SK-N-SH treated with all-trans-retinoic acid at 6 μM for 48 hours (cell line): ENCODE data around the gene SMAD6.

Experiments used
- ARNTL ChIP-seq: fragments of 450-650 bp; formaldehyde crosslinking; IDR thresholded peaks from 2 replicates; pipeline ENCODE4 v1.5.0; 2020; ENCODE audit warnings: low read depth, mild to moderate bottlenecking, moderate library complexity, borderline replicate concordance
- CSDC2 ChIP-seq: fragments of 250-450 bp; sonication (Bioruptor Pico); IDR thresholded peaks from 2 replicates; pipeline ENCODE4 v1.5.0; 2020; ENCODE audit warnings: mild to moderate bottlenecking, moderate library complexity
- PPARA ChIP-seq: fragments of 250-450 bp; sonication (Bioruptor Pico); IDR thresholded peaks from 2 replicates; pipeline ENCODE4 v1.5.0; 2020; ENCODE audit warnings: mild to moderate bottlenecking, borderline replicate concordance
- SNAI2 ChIP-seq: fragments of 250-450 bp; sonication (Bioruptor Pico); IDR thresholded peaks from 2 replicates; pipeline ENCODE4 v1.5.0; 2020; ENCODE audit warnings: mild to moderate bottlenecking, moderate library complexity
- TCF4 ChIP-seq: fragments of 250-450 bp; sonication (Bioruptor Pico); IDR thresholded peaks from 2 replicates; pipeline ENCODE4 v1.8.0; 2021; ENCODE audit warnings: mild to moderate bottlenecking, moderate library complexity, borderline replicate concordance
- ZNF70 ChIP-seq: fragments of 450-650 bp; formaldehyde crosslinking; IDR thresholded peaks from 2 replicates; pipeline ENCODE4 v1.5.0; 2020; ENCODE audit warnings: mild to moderate bottlenecking, moderate library complexity
- ZNF8 ChIP-seq: fragments of 450-650 bp; formaldehyde crosslinking; IDR thresholded peaks from 2 replicates; pipeline ENCODE4 v1.5.0; 2020; ENCODE audit warnings: mild to moderate bottlenecking, moderate library complexity
- TF ChIP-seq, protein P1 (sequence below): fragments of 250-450 bp; sonication (Bioruptor Pico); IDR thresholded peaks from 2 replicates; pipeline ENCODE4 v1.5.0; 2020; ENCODE audit warnings: mild to moderate bottlenecking, moderate library complexity
- TF ChIP-seq, protein P2 (sequence below): fragments of 250-450 bp; sonication (Bioruptor Pico); IDR thresholded peaks from 2 replicates; pipeline ENCODE4 v1.8.0; 2020; ENCODE audit warnings: mild to moderate bottlenecking, moderate library complexity, borderline replicate concordance
- TF ChIP-seq, protein P3 (sequence below): fragments of 250-450 bp; sonication (Bioruptor Pico); IDR thresholded peaks from 2 replicates; pipeline ENCODE4 v1.5.1; 2020; ENCODE audit warnings: low read depth, mild to moderate bottlenecking, moderate library complexity

DNA sequence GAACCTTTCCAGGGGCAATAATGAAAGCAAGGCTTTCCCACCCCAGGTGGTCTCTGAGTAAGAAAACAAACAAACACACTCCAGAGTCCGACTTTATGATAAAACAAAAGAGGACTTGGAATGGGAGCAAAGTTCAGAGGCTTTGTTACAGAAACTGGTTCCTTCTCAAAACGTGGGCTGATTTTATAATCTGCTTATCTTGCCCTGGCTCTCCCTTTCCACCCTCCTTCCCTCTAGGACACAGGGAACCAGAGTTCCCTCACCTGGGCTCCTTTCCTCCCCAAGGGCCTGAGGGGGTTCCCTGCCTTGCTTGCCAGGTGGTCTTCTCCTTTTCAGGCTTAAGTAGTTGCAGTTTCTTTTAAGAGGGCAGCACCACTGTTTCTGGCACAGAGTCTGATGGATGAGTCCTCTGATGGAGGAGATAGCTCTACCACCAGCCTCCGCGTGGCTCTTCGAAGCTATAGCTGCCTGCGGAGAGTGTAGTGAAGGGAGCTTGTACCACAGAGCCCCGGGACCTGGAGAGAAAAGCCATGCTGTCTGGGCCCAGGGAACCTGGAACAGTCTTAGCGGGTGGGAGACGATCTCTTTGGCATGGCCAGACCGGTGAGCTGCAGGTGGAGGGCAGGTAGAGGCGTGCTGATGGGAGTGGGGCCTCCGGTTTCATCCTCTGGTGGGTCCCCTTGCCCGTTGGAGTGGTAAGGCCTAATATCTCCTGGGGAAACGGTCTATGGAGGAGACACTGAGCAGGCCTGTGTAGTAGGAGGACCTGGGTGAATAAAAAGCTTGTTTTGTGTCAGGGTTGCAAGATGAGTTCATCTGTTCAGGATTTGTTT, 68.7 kb downstream of the SMAD6 start:
- TF ChIP-seq, protein P1, sequence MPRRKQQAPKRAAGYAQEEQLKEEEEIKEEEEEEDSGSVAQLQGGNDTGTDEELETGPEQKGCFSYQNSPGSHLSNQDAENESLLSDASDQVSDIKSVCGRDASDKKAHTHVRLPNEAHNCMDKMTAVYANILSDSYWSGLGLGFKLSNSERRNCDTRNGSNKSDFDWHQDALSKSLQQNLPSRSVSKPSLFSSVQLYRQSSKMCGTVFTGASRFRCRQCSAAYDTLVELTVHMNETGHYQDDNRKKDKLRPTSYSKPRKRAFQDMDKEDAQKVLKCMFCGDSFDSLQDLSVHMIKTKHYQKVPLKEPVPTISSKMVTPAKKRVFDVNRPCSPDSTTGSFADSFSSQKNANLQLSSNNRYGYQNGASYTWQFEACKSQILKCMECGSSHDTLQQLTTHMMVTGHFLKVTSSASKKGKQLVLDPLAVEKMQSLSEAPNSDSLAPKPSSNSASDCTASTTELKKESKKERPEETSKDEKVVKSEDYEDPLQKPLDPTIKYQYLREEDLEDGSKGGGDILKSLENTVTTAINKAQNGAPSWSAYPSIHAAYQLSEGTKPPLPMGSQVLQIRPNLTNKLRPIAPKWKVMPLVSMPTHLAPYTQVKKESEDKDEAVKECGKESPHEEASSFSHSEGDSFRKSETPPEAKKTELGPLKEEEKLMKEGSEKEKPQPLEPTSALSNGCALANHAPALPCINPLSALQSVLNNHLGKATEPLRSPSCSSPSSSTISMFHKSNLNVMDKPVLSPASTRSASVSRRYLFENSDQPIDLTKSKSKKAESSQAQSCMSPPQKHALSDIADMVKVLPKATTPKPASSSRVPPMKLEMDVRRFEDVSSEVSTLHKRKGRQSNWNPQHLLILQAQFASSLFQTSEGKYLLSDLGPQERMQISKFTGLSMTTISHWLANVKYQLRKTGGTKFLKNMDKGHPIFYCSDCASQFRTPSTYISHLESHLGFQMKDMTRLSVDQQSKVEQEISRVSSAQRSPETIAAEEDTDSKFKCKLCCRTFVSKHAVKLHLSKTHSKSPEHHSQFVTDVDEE (CRISPR knock-in tag) = no peak
- TF ChIP-seq ARNTL (CRISPR knock-in tag) = no peak
- TF ChIP-seq CSDC2 = no peak
- TF ChIP-seq, protein P2, sequence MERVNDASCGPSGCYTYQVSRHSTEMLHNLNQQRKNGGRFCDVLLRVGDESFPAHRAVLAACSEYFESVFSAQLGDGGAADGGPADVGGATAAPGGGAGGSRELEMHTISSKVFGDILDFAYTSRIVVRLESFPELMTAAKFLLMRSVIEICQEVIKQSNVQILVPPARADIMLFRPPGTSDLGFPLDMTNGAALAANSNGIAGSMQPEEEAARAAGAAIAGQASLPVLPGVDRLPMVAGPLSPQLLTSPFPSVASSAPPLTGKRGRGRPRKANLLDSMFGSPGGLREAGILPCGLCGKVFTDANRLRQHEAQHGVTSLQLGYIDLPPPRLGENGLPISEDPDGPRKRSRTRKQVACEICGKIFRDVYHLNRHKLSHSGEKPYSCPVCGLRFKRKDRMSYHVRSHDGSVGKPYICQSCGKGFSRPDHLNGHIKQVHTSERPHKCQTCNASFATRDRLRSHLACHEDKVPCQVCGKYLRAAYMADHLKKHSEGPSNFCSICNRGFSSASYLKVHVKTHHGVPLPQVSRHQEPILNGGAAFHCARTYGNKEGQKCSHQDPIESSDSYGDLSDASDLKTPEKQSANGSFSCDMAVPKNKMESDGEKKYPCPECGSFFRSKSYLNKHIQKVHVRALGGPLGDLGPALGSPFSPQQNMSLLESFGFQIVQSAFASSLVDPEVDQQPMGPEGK = no peak
- TF ChIP-seq, protein P3, sequence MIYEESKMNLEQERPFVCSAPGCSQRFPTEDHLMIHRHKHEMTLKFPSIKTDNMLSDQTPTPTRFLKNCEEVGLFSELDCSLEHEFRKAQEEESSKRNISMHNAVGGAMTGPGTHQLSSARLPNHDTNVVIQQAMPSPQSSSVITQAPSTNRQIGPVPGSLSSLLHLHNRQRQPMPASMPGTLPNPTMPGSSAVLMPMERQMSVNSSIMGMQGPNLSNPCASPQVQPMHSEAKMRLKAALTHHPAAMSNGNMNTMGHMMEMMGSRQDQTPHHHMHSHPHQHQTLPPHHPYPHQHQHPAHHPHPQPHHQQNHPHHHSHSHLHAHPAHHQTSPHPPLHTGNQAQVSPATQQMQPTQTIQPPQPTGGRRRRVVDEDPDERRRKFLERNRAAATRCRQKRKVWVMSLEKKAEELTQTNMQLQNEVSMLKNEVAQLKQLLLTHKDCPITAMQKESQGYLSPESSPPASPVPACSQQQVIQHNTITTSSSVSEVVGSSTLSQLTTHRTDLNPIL = no peak
- no peak for TF ChIP-seq PPARA (CRISPR knock-in tag)
- TF ChIP-seq ZNF8 (CRISPR knock-in tag) = no peak
- TF ChIP-seq SNAI2 (CRISPR knock-in tag) = no peak
- no peak for TF ChIP-seq ZNF70 (CRISPR knock-in tag)
- no peak for TF ChIP-seq TCF4 (CRISPR knock-in tag)
